GM19372 (cell line): Measurements from ENCODE around the gene ASTN2.

Experiments
- ATAC-seq: cut with Tn5 transposase; IDR thresholded peaks from one replicate; pipeline ENCODE4 v1.9.1; 2021; ENCODE audit warnings: mild to moderate bottlenecking, low read depth, moderate library complexity; ENCODE audit not compliant: unreplicated experiment

ASTN2 gene

DNA sequence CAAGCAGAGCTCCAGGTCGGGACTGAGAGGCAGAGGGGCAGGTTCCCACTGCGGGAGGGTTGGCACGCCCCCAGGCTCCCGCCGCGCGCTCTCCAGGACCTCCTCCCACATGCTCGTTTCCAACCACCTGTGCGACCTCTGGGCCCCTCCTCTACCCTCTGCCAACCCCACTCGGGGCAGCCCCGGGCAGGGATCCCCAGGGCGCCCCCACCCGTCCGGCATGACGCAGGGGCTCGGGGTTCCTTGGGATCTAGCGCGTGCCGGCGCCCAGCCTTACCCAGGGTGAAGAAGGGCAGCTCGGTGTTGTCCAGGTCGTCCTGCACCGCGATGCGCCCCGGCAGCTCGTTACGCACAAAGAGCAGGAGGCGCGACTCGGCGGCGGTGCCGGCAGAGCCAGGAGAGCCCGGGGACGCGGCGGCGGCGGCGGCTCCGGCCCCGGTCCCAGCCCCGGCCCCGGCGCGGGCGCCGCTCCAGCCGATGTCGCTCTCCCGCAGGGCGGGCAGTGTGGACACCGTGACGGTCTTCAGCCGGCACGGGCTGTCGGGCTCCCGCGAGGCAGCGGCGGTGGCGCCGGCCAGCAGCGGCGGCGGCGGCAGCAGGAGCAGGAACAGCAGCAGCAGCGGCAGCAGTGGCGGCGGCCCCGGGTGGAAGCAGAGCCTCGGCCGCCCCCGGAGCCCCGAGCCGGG is 494 bp downstream of the ASTN2 start:
- no peak for ATAC-seq

DNA sequence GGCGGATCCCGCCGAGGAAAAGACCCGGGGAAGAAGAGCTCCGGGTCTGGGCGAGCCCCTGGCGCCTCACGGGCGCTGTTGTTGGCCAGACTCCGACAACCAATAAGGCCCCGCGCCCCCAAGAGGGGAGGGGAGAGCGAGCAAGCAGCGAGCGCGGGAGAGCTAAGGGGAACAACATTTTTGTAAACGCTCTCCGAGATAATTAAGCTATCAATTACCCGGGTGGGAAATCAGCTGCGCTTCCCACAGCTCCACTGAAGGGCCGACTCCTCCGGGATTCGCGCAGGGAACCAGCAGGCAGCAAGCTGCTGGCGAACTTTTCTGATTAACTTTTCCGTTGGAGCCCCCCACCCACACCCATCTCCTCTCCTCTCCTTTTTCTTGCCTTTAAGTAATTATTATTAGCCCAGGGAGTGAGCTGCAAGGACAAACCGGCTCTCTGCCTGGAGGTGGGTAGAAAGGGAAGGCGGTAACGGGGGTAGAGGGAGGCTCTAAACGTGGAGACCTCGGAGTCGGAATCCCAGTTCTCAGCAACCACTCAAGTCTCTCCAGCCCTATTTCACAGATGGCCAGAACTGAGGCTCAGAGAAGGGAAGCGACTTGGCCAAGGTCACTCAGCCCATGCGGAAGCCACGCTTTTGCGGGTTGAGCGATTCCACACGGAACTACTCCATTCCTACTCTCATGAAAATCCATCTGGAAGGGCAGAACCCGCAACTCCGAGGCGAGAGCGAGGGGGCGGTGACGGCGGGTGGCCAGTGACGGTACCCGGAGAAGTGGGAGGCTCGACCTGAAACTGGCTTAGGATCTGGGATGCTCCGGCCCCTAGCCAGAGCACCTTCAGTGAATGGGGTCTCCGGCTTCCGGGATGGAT is 1.3 kb downstream of the ASTN2 start:
- no peak for ATAC-seq

DNA sequence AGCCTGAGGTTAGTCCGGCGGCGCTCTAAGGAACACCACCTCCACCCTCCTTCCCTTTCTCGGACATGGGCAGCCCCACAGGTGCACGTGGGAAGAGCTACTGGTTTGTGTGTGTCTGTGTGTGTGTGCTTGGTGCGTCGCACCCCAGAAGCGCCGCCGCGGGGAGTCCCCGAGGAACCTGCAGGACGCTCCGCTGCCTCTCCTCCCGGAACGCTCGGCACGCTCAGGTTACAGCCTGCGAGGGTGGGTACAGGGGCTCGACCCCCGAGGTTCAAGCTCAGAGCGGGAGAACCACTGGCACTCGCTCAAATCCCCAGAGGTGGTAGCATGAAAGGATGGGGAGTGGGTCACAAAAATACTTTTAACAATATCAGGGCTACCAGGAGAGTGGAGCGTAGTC is 2.0 kb downstream of the ASTN2 start:
- ATAC-seq = no peak

DNA sequence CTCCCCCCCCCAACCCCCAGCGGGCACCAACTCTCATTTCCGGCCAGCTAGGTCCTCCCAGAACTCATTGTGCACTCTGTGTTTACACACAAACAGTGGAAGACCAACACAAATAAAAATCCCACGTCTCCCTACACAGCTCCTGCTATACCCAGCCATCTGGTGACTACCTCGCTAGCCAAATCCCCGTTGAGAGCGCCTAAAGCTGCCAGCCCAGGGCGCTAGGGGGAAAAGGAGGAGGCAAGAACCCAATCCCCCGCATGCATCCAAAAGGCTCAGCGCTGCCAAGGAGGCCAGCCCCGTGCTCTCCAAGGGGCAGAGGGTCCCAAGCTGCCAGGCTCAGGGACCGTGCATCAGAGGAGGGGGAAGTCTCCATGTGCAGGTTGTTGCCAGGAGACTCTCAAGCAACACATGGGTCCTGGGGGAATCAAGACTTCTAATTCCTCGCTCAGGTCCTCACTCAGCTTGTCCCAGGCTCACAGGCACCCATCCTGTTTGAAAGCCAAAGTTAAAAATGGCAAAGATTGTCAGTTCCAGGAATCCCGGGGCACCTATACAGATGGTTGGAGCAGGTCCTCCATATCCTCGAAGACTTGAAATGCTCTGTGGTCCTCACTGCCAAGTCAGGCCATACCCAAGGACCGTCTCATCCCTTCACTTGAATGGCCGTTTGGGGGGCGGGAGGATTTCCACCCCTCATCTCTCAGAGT is 2.7 kb downstream of the ASTN2 start:
- ATAC-seq = no peak

DNA sequence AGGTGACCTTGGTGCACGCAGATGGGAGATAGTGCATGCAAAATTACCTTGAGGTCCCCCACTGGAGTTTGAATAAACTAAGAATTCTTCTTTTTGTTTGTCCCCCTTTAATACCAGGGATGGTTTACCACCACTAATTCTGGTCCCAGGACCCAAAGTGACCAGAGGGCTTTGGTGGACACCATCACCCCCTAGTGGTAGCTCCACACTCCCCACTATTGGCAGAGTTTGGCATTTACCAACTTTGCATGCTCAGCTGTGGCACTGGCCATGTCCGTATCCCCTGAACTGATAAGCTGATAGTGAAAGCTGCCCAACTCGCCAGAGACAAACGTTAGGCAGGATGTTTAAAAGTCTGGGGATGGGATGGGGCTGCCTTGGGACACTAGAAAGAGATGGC is 3.3 kb downstream of the ASTN2 start:
- no peak for ATAC-seq

DNA sequence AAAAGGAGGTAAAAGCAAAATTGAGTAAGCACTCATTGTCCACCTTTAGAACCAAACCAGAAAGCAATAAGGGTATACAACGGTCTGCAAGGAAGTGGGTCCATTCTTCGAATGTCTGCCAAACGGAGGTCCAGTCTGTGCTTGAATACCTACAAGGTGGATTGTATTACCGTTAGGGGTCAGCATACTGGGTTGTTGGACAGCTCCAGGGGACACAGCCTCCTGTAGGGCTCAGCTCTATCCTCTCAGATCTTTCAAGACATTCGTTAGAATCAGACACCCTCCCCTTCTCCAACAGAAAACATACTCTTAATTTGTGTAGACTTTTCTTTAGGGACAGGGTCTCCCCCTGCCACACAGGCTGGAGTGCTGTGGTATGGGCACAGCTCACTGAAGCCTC is 5.5 kb downstream of the ASTN2 start:
- no peak for ATAC-seq

DNA sequence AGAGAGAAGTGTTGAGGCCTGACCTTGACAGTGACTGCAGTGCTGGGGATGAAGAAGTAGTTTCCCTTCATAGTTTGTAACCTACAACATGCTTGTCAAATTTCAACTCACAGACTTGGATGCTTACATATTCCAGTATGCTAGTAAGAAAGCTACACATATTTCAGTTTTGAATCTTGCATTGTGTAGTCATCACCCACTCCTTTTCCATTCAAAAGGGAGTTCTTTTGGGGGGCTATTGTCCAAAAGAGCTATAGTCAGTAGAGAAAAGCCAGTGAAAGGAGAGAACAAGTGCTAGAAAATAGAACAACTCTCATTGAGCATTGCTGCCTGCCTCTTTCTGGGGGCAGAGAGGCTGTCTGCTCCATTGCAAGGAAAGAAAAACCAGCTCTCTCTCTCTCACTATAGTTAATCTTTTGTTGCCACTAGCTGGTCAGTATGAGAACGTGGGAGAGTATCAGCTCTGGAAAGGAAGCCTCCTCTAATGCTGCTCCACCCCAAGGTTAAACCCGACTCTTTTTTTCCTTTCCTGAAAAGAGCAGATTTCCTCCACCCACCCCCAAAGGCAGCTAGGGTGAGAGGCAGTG is 7.3 kb downstream of the ASTN2 start:
- no peak for ATAC-seq

DNA sequence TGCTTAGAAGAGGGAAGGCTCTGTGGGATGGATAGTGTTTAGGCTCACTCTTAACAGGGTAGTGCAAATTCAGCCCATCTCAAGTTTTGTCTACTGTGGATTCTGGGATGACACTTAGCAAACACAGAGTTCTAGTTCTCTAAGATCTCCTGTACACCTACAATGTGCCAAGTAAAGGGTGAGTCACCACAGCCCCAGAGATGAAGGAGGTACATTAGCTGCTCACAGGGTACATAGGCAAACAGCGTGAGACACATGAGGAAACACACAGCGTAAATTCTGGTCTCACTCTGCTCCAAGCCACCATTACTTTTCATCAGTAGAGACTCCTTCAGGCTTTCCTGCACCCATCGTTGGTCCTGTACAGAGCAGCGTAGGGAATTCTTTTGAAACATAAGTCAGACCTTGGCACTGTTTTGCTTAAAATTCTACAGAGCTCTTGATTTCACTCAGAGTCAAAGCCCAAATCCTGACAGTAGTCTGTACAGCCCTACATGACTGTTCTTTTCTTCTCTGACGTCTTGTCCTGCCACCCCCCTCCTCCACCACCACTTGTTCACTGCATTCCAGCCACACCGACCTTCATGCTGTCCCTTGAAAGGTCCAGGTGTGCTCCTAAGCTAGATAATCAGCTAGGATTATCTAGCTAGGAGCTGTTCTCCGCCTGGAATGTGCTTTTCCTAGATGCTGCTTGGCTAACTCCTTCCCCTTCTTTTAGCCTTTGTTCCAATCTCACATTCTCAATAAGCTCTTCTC is 8.7 kb downstream of the ASTN2 start:
- ATAC-seq = no peak

DNA sequence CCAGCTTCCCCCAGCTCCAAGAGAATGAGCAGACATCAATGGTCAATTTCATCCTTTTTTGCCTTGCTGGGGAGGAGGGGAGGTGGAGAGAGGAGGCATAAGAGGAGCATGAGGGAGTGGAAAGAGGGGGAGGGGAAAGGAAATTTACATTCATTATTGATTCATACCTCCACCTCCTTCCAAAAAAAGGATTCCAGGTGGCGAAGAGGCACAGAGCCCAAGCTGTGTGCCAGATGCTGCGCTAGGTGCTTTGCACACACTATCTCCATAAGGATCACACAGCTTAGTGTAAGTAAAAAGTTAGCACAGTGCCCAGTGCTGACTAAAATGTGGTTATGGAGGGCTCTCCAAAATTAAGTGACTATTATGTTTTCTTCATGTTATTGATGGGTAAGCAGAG is 11.0 kb downstream of the ASTN2 start:
- no peak for ATAC-seq

DNA sequence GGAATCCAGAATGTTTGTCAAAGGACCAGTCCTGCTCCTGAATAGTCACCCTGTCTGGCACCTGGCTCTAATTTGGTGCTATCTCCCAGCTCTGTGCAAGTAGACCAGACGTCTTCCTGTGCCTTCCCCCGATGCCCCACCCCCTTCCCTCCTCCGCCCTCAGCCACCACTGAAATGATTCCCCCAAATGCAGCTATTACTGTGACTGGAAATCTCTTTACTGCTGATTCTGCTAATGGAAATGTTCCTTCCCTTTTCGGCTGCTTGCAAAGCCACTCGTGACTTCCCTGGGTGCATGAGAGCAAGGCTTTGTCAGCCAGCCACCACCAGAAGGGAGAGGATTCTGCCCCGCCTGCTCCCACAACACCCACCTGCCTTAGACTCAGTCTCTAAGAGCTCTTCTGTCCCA is 11.4 kb downstream of the ASTN2 start:
- no peak for ATAC-seq

DNA sequence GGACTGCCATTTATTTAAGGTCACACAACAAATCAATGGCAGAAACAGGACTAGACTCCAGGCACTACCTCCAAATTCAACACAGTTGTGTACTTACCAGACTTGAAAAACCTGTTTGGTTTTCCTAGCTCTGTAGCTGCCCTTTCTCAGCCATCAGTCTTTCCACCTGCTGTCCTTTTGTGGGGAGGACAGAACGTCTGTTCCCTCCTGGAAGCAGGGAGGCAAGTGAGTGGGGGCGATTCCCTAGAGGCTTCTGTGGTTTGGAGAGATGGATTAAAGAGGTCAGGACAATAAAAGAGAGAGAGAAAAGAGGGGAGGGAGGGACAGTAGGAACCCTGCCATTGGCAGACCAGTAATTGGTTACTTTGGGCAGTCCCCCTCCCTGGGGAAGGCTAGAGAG is 14.7 kb downstream of the ASTN2 start:
- no peak for ATAC-seq

DNA sequence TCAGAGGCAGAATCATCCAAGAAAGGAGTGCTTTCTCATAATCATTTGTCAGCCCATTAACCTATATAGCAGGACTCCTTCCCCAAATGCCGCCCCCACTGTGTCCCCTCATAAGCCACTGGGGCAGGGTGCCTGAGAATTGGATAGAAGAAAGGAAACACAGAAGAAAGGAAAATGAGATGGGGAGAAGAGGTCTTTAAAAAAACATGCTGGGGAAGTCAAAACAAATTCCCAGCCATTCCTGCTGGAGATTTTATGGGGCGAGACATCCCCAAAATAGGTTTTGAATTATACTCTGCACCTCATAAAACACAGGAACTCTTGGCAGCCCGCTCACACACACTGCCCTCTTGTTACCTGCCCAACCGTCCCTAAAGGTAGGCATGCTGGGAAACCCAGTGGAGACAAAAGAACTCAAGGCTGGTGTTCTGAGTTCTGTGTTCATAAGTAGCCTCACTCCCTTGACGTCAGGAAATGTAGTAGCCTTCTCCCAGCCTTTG is 19.7 kb downstream of the ASTN2 start:
- no peak for ATAC-seq

DNA sequence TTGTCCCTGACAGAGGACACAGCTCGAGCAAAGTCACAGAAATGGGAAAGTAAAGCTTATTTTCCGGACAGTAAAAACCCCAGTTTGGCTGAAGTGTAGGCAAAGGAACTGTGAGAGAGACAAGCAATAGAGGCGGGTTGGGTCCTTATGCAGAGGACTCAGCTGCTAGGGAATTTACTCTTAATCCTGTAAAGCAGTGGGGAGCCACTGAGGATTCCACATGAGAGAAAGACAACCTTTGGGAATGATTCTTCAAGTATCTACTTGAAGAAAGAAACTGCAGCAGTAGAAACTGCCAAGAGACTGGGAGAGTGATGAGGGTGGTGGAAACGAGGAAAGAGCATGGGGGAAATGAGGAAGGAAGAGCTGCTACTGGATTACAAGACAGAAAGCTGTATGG is 20.2 kb downstream of the ASTN2 start:
- no peak for ATAC-seq

DNA sequence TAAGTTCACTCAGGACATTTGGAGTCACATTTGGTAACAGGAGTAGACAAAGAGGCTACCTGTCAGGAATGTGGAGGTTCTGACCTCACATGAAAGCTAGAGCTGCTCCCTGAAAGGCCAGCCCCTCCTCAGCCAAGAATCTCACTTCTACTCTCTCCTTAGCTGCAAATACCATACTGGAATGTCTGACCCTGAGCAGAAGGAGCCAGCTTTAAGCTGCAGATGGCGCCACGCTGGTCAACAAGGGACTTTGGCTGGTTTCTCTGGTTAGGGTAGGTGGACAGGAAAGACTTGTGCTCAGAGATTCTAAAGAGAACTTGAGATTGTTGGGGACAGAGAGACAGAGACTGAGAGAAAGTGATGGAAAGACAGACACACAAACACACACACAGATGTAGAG is 21.9 kb downstream of the ASTN2 start:
- no peak for ATAC-seq

DNA sequence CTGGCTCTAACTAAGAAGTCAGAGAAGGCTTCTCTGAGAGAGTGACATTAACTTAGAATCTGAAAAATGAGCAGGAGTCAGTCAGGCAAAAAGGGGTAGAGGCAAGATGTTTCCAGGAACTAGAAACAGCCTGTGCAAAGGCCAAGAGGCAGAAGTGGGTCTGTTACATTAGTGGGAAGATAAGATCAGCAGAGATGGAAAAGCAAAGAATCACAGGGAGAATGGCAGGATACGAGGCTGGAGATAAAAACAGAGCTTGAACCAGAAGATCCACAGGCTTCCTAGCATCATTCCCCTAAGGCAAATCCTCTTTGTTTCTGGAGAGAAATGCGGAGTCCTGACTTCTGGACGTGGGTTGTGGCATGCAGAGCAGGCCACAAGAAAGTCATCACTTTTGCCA is 27.4 kb downstream of the ASTN2 start:
- ATAC-seq = no peak

DNA sequence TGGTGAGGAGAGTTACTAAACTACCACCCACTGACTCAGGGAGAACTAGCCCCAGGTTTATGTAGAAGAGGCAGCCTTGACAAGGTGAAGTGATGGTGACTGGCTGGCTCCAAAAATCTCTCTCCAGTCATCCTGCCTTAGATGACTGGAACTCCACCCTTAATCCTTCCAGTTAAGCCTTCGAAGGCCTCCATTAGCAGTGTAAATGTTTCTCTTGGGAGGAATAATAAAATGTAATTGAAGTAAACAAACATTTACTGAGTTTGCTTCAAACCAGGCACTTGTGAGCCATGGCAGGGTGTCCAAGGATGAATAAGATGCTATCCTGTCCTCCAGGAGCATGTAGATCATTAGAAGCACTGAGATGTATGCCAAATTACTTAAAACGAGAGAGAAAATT is 35.5 kb downstream of the ASTN2 start:
- ATAC-seq = no peak

DNA sequence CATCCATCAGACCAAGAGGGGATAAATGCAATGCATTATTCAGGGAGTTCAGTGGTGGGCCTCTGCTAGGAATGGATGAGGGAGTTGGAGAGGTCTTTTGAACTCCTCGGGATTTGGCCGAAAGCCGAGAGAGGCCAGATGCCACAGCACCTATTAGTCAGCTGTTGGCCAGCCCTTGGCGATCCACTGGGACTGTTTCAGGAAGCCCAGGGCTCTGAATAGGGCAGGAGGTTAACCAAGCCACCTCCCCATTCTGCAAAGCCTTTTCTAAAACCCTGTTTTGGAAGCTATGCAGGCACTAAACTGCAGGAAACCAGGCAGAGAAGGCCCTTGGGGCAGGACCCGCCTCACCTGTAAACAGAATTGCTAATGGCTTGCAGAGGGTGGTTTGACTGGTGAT is 37.8 kb downstream of the ASTN2 start:
- ATAC-seq = no peak

DNA sequence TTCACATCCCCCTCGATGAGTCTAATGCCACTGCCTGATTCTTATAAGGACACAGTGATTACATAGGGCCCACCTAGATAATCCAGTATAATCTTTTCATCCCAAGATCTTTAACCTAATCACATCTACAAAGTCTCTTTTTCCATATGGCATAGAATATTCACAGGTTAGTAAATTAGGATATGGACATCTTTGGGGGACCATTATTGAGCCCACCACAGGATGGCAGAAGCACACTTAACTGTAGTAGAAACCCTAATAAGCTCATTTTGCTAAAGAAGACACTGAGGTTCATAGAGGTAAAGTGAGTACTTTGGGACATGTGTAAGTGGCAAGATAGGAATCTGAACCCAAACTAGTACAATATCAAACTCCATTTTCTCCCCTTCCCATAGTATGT is 38.9 kb downstream of the ASTN2 start:
- ATAC-seq = no peak

DNA sequence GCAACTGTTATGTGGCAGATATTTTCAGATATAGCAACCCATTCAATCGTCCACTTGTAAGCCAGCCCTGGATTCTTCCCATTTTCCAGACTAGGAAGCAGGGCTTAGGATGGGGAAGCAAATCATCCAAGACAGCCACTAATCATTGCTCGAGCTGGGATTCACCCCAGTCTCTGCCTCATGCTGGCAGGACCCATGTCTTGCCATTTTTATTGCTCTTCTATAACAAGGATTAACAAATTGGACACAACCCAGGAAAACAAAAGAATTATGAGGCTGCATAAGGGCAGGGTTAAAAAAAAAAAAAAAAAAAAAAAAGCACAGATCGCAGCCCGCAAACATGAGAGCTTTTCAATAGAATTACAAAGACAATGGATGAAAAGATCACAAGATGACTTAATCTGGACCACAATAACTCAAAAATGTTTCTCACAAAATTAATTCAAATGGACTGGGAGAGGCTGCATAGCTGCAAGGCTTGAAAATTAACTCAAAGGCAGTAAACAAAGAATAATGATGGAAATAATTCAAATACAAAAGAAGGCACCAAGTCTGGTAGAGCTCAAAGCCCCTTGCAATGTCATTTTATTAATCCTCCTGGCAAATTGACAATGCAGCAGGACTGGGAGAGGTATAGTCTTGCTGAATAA is 40.7 kb downstream of the ASTN2 start:
- ATAC-seq = no peak
